Activated CD4-positive, alpha-beta memory T cell treated with anti-CD3 and anti-CD28 coated beads for 36 hours (primary cell): Measurements from ENCODE around the gene GSK3B. TPM values are rescaled to one million over a fixed set of nuclear protein-coding genes. Genes with fewer than 3 reads are reported as not detected.

Experiments
- CTCF ChIA-PET: fragments of 350-600 bp; sonication (Branson Sonifier 250); formaldehyde crosslinking; loops from one replicate; lab custom pipeline; 2021; ENCODE audit warnings: antibody characterized with exemption, inconsistent platforms; lab: Charles Lee
- POLR2A ChIA-PET: fragments of 350-600 bp; sonication (Branson Sonifier 250); formaldehyde crosslinking; loops from one replicate; lab custom pipeline; 2021; ENCODE audit warnings: antibody characterized with exemption; lab: Charles Lee
- DNase-seq: peaks from one replicate; pipeline ENCODE4 v3.0.0-alpha.2; 2020
- H3K27ac Mint-ChIP-seq: one replicate; pipeline ENCODE4 v1.8.0; 2021; ENCODE audit warnings: mixed read lengths
- H3K27me3 Mint-ChIP-seq: one replicate; pipeline ENCODE4 v1.8.0; 2021; ENCODE audit warnings: mixed read lengths
- H3K36me3 Mint-ChIP-seq: one replicate; pipeline ENCODE4 v1.8.0; 2021; ENCODE audit warnings: mixed read lengths
- H3K4me1 Mint-ChIP-seq: one replicate; pipeline ENCODE4 v1.8.0; 2021; ENCODE audit warnings: low read depth, mixed read lengths
- H3K4me3 Mint-ChIP-seq: one replicate; pipeline ENCODE4 v1.8.0; 2021; ENCODE audit warnings: mild to moderate bottlenecking, mixed read lengths
- H3K9me3 Mint-ChIP-seq: one replicate; pipeline ENCODE4 v1.8.0; 2021; ENCODE audit warnings: mixed read lengths
- intact Hi-C: fragments of 100-400 bp; cut with micrococcal nuclease; formaldehyde crosslinking; loops from one replicate; pipeline ENCODE4 v1.15.1; 2023
- total RNA-seq, 2 experiments: library from RNA; stranded (reverse); gene quantifications; one replicate each; pipeline ENCODE4 v1.2.3, GENCODE V29; 2021

GSK3B gene
- total RNA-seq, 2 experiments from 2014 or later = 25.5 to 27.1 TPM

GRCh38 chr3:120095226-120095978 is 1.2 kb upstream of the GSK3B start:
- no peaks in the 10 kb centered on the region for H3K9me3 Mint-ChIP-seq
- no peaks in the 10 kb centered on the region for H3K27me3 Mint-ChIP-seq
- peaks cover 12% of the 10 kb centered on the region for H3K36me3 Mint-ChIP-seq
- CTCF ChIA-PET = interaction anchor here (0.8 to 2.2 kb wide), 10 partner anchors 20 to 854 kb away, joined by 3 to 8 read pairs (median 4); partner anchors contain the start of gene B4GALT4
- intact Hi-C loops = loop anchor here (1.0 to 2.0 kb wide), 8 partner anchors 50 to 1739 kb away; partner anchors contain the start of genes EAF2, GTF2E1, HCLS1 and IQCB1
- H3K4me3 Mint-ChIP-seq = no peak overlapping the region
- POLR2A ChIA-PET = interaction anchor here (0.6 to 3.5 kb wide), 22 partner anchors 9 to 800 kb away, joined by 3 to 18 read pairs (median 4); partner anchors contain the start of genes ARHGAP31, LRRC58 and NDUFB4
- DNase-seq = peak; percentile 94
- no peak overlapping the region for H3K27ac Mint-ChIP-seq
- peaks cover 18% of the 10 kb centered on the region for H3K4me1 Mint-ChIP-seq

- Mint-ChIP-seq H3K4me3 (no peak overlapping the region), H3K27me3 (no peaks in the 10 kb centered on the region), H3K36me3 (peaks cover 9% of the 10 kb centered on the region), H3K4me1 (peaks cover 17% of the 10 kb centered on the region), H3K27ac (no peak overlapping the region), H3K9me3 (no peaks in the 10 kb centered on the region)
- intact Hi-C loops = loop anchor here (1.0 to 5.0 kb wide), 18 partner anchors 50 to 1740 kb away; partner anchors contain the start of genes ARHGAP31, CFAP91, COX17 and EAF2
- CTCF ChIA-PET = interaction anchor here (0.8 to 2.2 kb wide), 8 partner anchors 20 to 854 kb away, joined by 3 to 8 read pairs (median 4); partner anchors contain the start of gene B4GALT4
- POLR2A ChIA-PET = interaction anchor here (0.9 to 3.5 kb wide), 15 partner anchors 13 to 800 kb away, joined by 3 to 18 read pairs (median 5); partner anchors contain the start of genes ARHGAP31, LRRC58 and NDUFB4
- DNase-seq = peak; percentile 100
Measured at GRCh38 chr3:120094776-120095225, 554 bp upstream of the GSK3B start.

GRCh38 chr3:120093119-120093910 is 932 bp downstream of the GSK3B start:
- Mint-ChIP-seq H3K4me3 (no peak overlapping the region), H3K36me3 (peaks cover 2% of the 10 kb centered on the region), H3K9me3 (no peaks in the 10 kb centered on the region), H3K27ac (no peak overlapping the region), H3K27me3 (no peaks in the 10 kb centered on the region), H3K4me1 (peaks cover 22% of the 10 kb centered on the region)
- intact Hi-C loops = loop anchor here (5.0 kb wide), 2 partner anchors 271 to 324 kb away; no protein-coding TSS in a partner anchor
- DNase-seq = peak; percentile 41
- ChIA-PET CTCF (interaction anchor here (0.9 to 1.2 kb wide), 3 partner anchors 54 to 202 kb away, joined by 3 read pairs; no protein-coding TSS in a partner anchor), POLR2A (interaction anchor here (0.6 to 3.5 kb wide), 6 partner anchors 11 to 256 kb away, joined by 3 to 18 read pairs (median 4); partner anchors contain the start of gene LRRC58)

- no peak overlapping the region for H3K4me3 Mint-ChIP-seq
- intact Hi-C loops = loop anchor here (5.0 kb wide), 2 partner anchors 270 to 325 kb away; no protein-coding TSS in a partner anchor
- H3K36me3 Mint-ChIP-seq = peaks cover 2% of the 10 kb centered on the region
- H3K27ac Mint-ChIP-seq = no peak overlapping the region
- H3K4me1 Mint-ChIP-seq = peaks cover 23% of the 10 kb centered on the region
- ChIA-PET POLR2A (no interaction called here), CTCF (interaction anchor here (0.6 to 1.2 kb wide), 2 partner anchors 201 to 797 kb away, joined by 3 to 4 read pairs; no protein-coding TSS in a partner anchor)
- no peaks in the 10 kb centered on the region for H3K27me3 Mint-ChIP-seq
- no peak for DNase-seq
- no peaks in the 10 kb centered on the region for H3K9me3 Mint-ChIP-seq
Measured at GRCh38 chr3:120092474-120092873, 1.8 kb downstream of the GSK3B start.

- no peaks in the 10 kb centered on the region for H3K9me3 Mint-ChIP-seq
- intact Hi-C loops = loop anchor here (5.0 kb wide), 2 partner anchors 268 to 327 kb away; no protein-coding TSS in a partner anchor
- ChIA-PET CTCF (interaction anchor here (1.7 kb wide), 1 partner anchor 57 kb away, joined by 4 read pairs; no protein-coding TSS in a partner anchor), POLR2A (no interaction called here)
- no peak overlapping the region for H3K27ac Mint-ChIP-seq
- no peaks in the 10 kb centered on the region for H3K27me3 Mint-ChIP-seq
- peaks cover 2% of the 10 kb centered on the region for H3K36me3 Mint-ChIP-seq
- peaks cover 20% of the 10 kb centered on the region for H3K4me1 Mint-ChIP-seq
- no peak overlapping the region for H3K4me3 Mint-ChIP-seq
- no peak for DNase-seq
Measured at GRCh38 chr3:120090422-120090821, 3.8 kb downstream of the GSK3B start.

- Mint-ChIP-seq H3K36me3 (peaks cover 2% of the 10 kb centered on the region), H3K9me3 (no peaks in the 10 kb centered on the region), H3K4me3 (no peak overlapping the region), H3K27ac (no peak overlapping the region), H3K27me3 (no peaks in the 10 kb centered on the region), H3K4me1 (peaks cover 21% of the 10 kb centered on the region)
- intact Hi-C loops = no loop called here
- ChIA-PET POLR2A (no interaction called here), CTCF (interaction anchor here (1.1 kb wide), 1 partner anchor 328 kb away, joined by 3 read pairs; no protein-coding TSS in a partner anchor)
- no peak for DNase-seq
Measured at GRCh38 chr3:120089089-120089488, 5.2 kb downstream of the GSK3B start.

- Mint-ChIP-seq H3K9me3 (no peaks in the 10 kb centered on the region), H3K4me1 (peaks cover 24% of the 10 kb centered on the region), H3K27ac (no peak overlapping the region), H3K36me3 (peaks cover 2% of the 10 kb centered on the region), H3K4me3 (no peak overlapping the region), H3K27me3 (no peaks in the 10 kb centered on the region)
- intact Hi-C loops = no loop called here
- POLR2A ChIA-PET = no interaction called here
- CTCF ChIA-PET = interaction anchor here (1.1 kb wide), 1 partner anchor 329 kb away, joined by 3 read pairs; no protein-coding TSS in a partner anchor
- DNase-seq = no peak
Measured at GRCh38 chr3:120088622-120089021, 5.6 kb downstream of the GSK3B start.

- Mint-ChIP-seq H3K4me1 (peaks cover 59% of the 10 kb centered on the region), H3K27me3 (no peaks in the 10 kb centered on the region), H3K9me3 (no peaks in the 10 kb centered on the region), H3K4me3 (no peak overlapping the region), H3K36me3 (peaks cover 4% of the 10 kb centered on the region), H3K27ac (no peak overlapping the region)
- intact Hi-C loops = no loop called here
- ChIA-PET CTCF (interaction anchor here (1.6 kb wide), 1 partner anchor 10 kb away, joined by 3 read pairs; no protein-coding TSS in a partner anchor), POLR2A (interaction anchor here (1.0 to 1.2 kb wide), 2 partner anchors 12 to 14 kb away, joined by 3 to 5 read pairs; no protein-coding TSS in a partner anchor)
- DNase-seq = no peak
Measured at GRCh38 chr3:120081719-120082118, 12.5 kb downstream of the GSK3B start.

- Mint-ChIP-seq H3K4me3 (no peak overlapping the region), H3K4me1 (peaks cover 58% of the 10 kb centered on the region), H3K27ac (no peak overlapping the region), H3K27me3 (no peaks in the 10 kb centered on the region), H3K36me3 (peaks cover 8% of the 10 kb centered on the region), H3K9me3 (peaks cover 5% of the 10 kb centered on the region)
- DNase-seq = no peak
- CTCF ChIA-PET = no interaction called here
- intact Hi-C loops = no loop called here
- POLR2A ChIA-PET = no interaction called here
Measured at GRCh38 chr3:120080836-120081235, 13.4 kb downstream of the GSK3B start.

GRCh38 chr3:120077731-120078130 is 16.5 kb downstream of the GSK3B start:
- H3K27ac Mint-ChIP-seq = no peak overlapping the region
- H3K36me3 Mint-ChIP-seq = peaks cover 13% of the 10 kb centered on the region
- CTCF ChIA-PET = no interaction called here
- POLR2A ChIA-PET = no interaction called here
- peaks cover 72% of the 10 kb centered on the region for H3K4me1 Mint-ChIP-seq
- intact Hi-C loops = no loop called here
- peaks cover 5% of the 10 kb centered on the region for H3K9me3 Mint-ChIP-seq
- H3K4me3 Mint-ChIP-seq = no peak overlapping the region
- no peak for DNase-seq
- no peaks in the 10 kb centered on the region for H3K27me3 Mint-ChIP-seq

GRCh38 chr3:120072867-120073525 is 21.3 kb downstream of the GSK3B start:
- Mint-ChIP-seq H3K4me3 (no peak overlapping the region), H3K9me3 (peaks cover 5% of the 10 kb centered on the region), H3K27me3 (no peaks in the 10 kb centered on the region), H3K27ac (no peak overlapping the region), H3K4me1 (peaks cover 54% of the 10 kb centered on the region), H3K36me3 (peaks cover 17% of the 10 kb centered on the region)
- DNase-seq = no peak
- intact Hi-C loops = no loop called here
- ChIA-PET CTCF (interaction anchor here (1.1 kb wide), 1 partner anchor 181 kb away, joined by 5 read pairs; no protein-coding TSS in a partner anchor), POLR2A (no interaction called here)
